Uterus (tissue), 2 donors: ENCODE data around the gene MMS22L.

Source experiments
- CTCF ChIP-seq, 4 experiments: fragments of 200-600 bp in 2 of 4; fragments of 450-650 bp in 2 of 4; sonication (generic) in 2 of 4; IDR thresholded peaks; one replicate each; pipeline ENCODE4 v1.5.1; 2016 to 2019; ENCODE audit warnings: antibody characterized with exemption in 4 of 4, mild to moderate bottlenecking in 2 of 4, moderate library complexity in 1 of 4
- POLR2A ChIP-seq, 2 donors: fragments of 450-650 bp; IDR thresholded peaks; one replicate each; pipeline ENCODE4 v1.6.1; 2016; ENCODE audit warnings: antibody characterized with exemption in 2 of 2, mild to moderate bottlenecking in 1 of 2, moderate library complexity in 1 of 2

GRCh38 chr6:97176468-97176867, 106.5 kb downstream of the MMS22L start:
- TF ChIP-seq CTCF (IDR thresholded peaks at IDR 0.05): no peak
- no peak for TF ChIP-seq POLR2A (IDR thresholded peaks at IDR 0.05)
